Smooth muscle cell (in vitro differentiated cells): ENCODE measurements around the gene ARHGAP4. TPM values are rescaled to one million over a fixed set of nuclear protein-coding genes. Genes with fewer than 3 reads are reported as not detected.

Experiments
- DNase-seq: peaks from one replicate; lab custom pipeline; 2025; ENCODE audit not compliant: unreplicated experiment; lab: John Stamatoyannopoulos, UW
- H2AFZ ChIP-seq: fragments of 200-600 bp; sonication (generic); 2 replicates; pipeline ENCODE4 v1.6.0; 2016; ENCODE audit warnings: antibody characterized with exemption, low read depth, mild to moderate bottlenecking
- H3F3A ChIP-seq: fragments of 200-600 bp; sonication (generic); 2 replicates; pipeline ENCODE4 v1.6.0; 2017; ENCODE audit warnings: antibody characterized with exemption, low read depth
- H3K27ac ChIP-seq: fragments of 200-600 bp; sonication (generic); 2 replicates; pipeline ENCODE4 v1.5.1; 2016; ENCODE audit warnings: low read depth, mild to moderate bottlenecking
- H3K27me3 ChIP-seq: fragments of 200-600 bp; sonication (generic); 2 replicates; pipeline ENCODE4 v1.6.1; 2016; ENCODE audit warnings: low read depth, mild to moderate bottlenecking
- H3K36me3 ChIP-seq: fragments of 200-600 bp; sonication (generic); 2 replicates; pipeline ENCODE4 v1.5.1; 2016; ENCODE audit warnings: low read depth
- H3K4me1 ChIP-seq: fragments of 200-600 bp; sonication (generic); 2 replicates; pipeline ENCODE4 v1.5.1; 2016; ENCODE audit warnings: low read depth
- H3K4me2 ChIP-seq: fragments of 200-600 bp; sonication (generic); 2 replicates; pipeline ENCODE4 v1.6.0; 2016; ENCODE audit warnings: mild to moderate bottlenecking
- H3K4me3 ChIP-seq: fragments of 200-600 bp; sonication (generic); 2 replicates; pipeline ENCODE4 v1.5.1; 2016; ENCODE audit warnings: mild to moderate bottlenecking
- H3K79me2 ChIP-seq: fragments of 200-600 bp; sonication (generic); 2 replicates; pipeline ENCODE4 v1.6.0; 2016; ENCODE audit warnings: low read depth, mild to moderate bottlenecking
- H3K9ac ChIP-seq: fragments of 200-600 bp; sonication (generic); 2 replicates; pipeline ENCODE4 v1.6.0; 2016; ENCODE audit warnings: low read depth
- H3K9me3 ChIP-seq: fragments of 200-600 bp; sonication (generic); replicated peaks from 2 replicates; pipeline ENCODE4 v1.5.1; 2016; ENCODE audit warnings: low read depth
- H4K20me1 ChIP-seq: fragments of 200-600 bp; sonication (generic); 2 replicates; pipeline ENCODE4 v1.6.0; 2016; ENCODE audit warnings: low read depth
- CTCF ChIP-seq: fragments of 200-600 bp; sonication (generic); IDR thresholded peaks from 2 replicates; pipeline ENCODE4 v1.5.1; 2017; ENCODE audit warnings: borderline replicate concordance, mild to moderate bottlenecking, antibody characterized with exemption; ENCODE audit not compliant: insufficient read depth, poor library complexity, severe bottlenecking
- WGBS: methylation state at CpG from one replicate; pipeline ENCODE4 v1.1.7; 2016; ENCODE audit warnings: low lambda C conversion rate; 5-methylcytosine and 5-hydroxymethylcytosine counted together
- polyA plus RNA-seq: library from polyadenylated mRNA; unstranded; fragments of >200 nt; fragmentation: Nextera tagmentation; extraction: Ambion mirVana; gene quantifications from 2 replicates; pipeline ENCODE4 v1.2.1, GENCODE V29; 2016
- total RNA-seq: library from RNA; depleted of rRNA; stranded (reverse); fragments of >200 nt; gene quantifications from 2 replicates; pipeline ENCODE4 v1.2.3, GENCODE V29; 2014

ARHGAP4 gene
- total and polyA plus RNA-seq, 2 experiments from 2014 or later: 7.6 to 11.5 TPM

- no peak overlapping the region for H3K4me3 ChIP-seq
Measured at GRCh38 chrX:153967536-153968224, 41.6 kb upstream of the ARHGAP4 start.

GRCh38 chrX:153966841-153967535, 40.9 kb upstream of the ARHGAP4 start:
- H3K4me3 ChIP-seq: no peak overlapping the region
- H3F3A ChIP-seq: no peaks in the 10 kb centered on the region
- 72% methylated on average over 14 of the region's 14 CpGs for WGBS
- H3K9ac ChIP-seq: no peak overlapping the region
- no peak overlapping the region for H2AFZ ChIP-seq
- no peak overlapping the region for H3K4me2 ChIP-seq
- H3K36me3 ChIP-seq: no peaks in the 10 kb centered on the region
- H3K27me3 ChIP-seq: no peaks in the 10 kb centered on the region
- H3K27ac ChIP-seq: no peak overlapping the region
- no peaks in the 10 kb centered on the region for H3K4me1 ChIP-seq
- H3K9me3 ChIP-seq: no peaks in the 10 kb centered on the region
- TF ChIP-seq CTCF: no peak
- peaks cover 86% of the 10 kb centered on the region for H4K20me1 ChIP-seq
- DNase-seq: no peak
- H3K79me2 ChIP-seq: peaks cover 54% of the 10 kb centered on the region

More at GRCh38 chrX:153967536-153968224, 41.6 kb upstream of the ARHGAP4 start:
- TF ChIP-seq CTCF: no peak
- H3K27me3 ChIP-seq: no peaks in the 10 kb centered on the region
- H3F3A ChIP-seq: no peaks in the 10 kb centered on the region
- no peaks in the 10 kb centered on the region for H3K4me1 ChIP-seq
- H4K20me1 ChIP-seq: peaks cover 79% of the 10 kb centered on the region
- H3K4me2 ChIP-seq: no peak overlapping the region
- H3K9me3 ChIP-seq: no peaks in the 10 kb centered on the region
- H3K27ac ChIP-seq: no peak overlapping the region
- DNase-seq: no peak
- no peaks in the 10 kb centered on the region for H3K36me3 ChIP-seq
- H3K9ac ChIP-seq: no peak overlapping the region
- WGBS: 70% methylated on average over 16 of the region's 16 CpGs
- H3K79me2 ChIP-seq: peaks cover 54% of the 10 kb centered on the region
- H2AFZ ChIP-seq: no peak overlapping the region

GRCh38 chrX:153966283-153966688, 40.2 kb upstream of the ARHGAP4 start:
- no peak for DNase-seq
- WGBS: 87% methylated on average over 15 of the region's 15 CpGs
- H3K4me3 ChIP-seq: no peak overlapping the region
- peaks cover 89% of the 10 kb centered on the region for H4K20me1 ChIP-seq
- no peaks in the 10 kb centered on the region for H3K9me3 ChIP-seq
- no peaks in the 10 kb centered on the region for H3K36me3 ChIP-seq
- H3K27me3 ChIP-seq: no peaks in the 10 kb centered on the region
- no peak overlapping the region for H3K9ac ChIP-seq
- H3K4me2 ChIP-seq: no peak overlapping the region
- no peaks in the 10 kb centered on the region for H3F3A ChIP-seq
- no peak overlapping the region for H2AFZ ChIP-seq
- no peak overlapping the region for H3K27ac ChIP-seq
- H3K4me1 ChIP-seq: no peaks in the 10 kb centered on the region
- peaks cover 54% of the 10 kb centered on the region for H3K79me2 ChIP-seq
- TF ChIP-seq CTCF: no peak
